IPS-15b (cell line): Measurements from ENCODE around the gene EML1.

Experiments used
- H3K27me3 ChIP-seq: one replicate; pipeline ENCODE4 v1.6.1; 2013; ENCODE audit warnings: low read length; ENCODE audit not compliant: control insufficient read depth, insufficient read depth
- H3K36me3 ChIP-seq: one replicate; pipeline ENCODE4 v1.6.1; 2013; ENCODE audit warnings: low read length; ENCODE audit not compliant: control insufficient read depth, insufficient read depth
- H3K4me1 ChIP-seq: one replicate; pipeline ENCODE4 v1.6.1; 2013; ENCODE audit warnings: mild to moderate bottlenecking, low read length; ENCODE audit not compliant: control insufficient read depth, insufficient read depth
- H3K4me3 ChIP-seq: one replicate; pipeline ENCODE4 v1.5.1; 2013; ENCODE audit warnings: low read depth, low read length
- H3K9ac ChIP-seq: one replicate; pipeline ENCODE4 v1.6.1; 2013; ENCODE audit warnings: low read depth, mild to moderate bottlenecking, low read length
- H3K9me3 ChIP-seq: one replicate; pipeline ENCODE4 v1.6.1; 2013; ENCODE audit warnings: mild to moderate bottlenecking, low read length; ENCODE audit not compliant: control insufficient read depth, insufficient read depth

Gene EML1

GRCh38 chr14:99989032-99989431 is 195.8 kb downstream of the EML1 start:
- Histone ChIP-seq H3K9me3 (no peaks in the 10 kb centered on the region), H3K4me3 (no peak overlapping the region)

DNA sequence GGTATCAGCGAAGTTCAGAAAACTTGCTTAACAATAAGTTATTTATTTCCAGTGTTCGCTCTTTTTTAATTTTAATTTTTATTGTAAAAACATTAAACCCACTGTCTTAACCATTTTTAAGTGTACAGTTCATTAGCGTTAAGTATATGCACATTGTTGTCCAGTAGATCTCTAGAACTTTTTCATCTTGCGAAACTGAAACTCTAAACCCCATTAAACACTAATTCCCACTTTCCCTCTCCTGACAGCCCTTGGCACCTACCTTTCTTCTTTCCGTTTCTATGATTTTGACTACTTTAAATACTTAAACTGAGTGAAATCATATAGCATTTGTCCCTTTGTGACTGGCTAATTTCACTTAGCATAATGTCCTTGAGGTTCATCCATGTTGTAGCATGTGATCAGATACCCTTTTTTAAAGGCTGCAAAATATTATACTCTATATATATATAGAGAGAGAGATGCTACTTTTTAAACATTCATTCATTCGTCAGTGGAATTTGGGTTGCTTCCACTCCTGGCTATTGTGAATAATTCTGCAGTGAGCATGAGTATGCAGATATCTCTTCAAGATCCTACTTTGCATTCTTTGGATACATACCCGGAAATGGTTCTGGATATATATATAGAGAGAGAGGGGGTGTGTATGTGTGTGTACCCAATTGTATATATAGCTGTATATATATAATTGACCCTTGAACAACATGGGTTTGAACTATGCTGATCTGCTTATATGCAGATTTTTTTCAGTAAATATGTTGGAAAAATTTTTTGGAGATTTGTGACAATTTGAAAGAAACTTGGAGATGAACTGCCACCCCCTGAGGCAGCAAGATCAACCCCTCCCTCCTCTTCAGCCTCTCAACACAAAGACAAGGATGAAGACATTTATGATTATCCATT is 197.3 kb downstream of the EML1 start:
- no peak overlapping the region for H3K9ac ChIP-seq
- H3K27me3 ChIP-seq = no peaks in the 10 kb centered on the region
- H3K9me3 ChIP-seq = no peaks in the 10 kb centered on the region
- no peaks in the 10 kb centered on the region for H3K36me3 ChIP-seq
- no peaks in the 10 kb centered on the region for H3K4me1 ChIP-seq
- H3K4me3 ChIP-seq = no peak overlapping the region

More at GRCh38 chr14:99989032-99989431, 195.8 kb downstream of the EML1 start:
- H3K4me1 ChIP-seq = no peaks in the 10 kb centered on the region
- no peak overlapping the region for H3K9ac ChIP-seq
- H3K36me3 ChIP-seq = no peaks in the 10 kb centered on the region
- H3K27me3 ChIP-seq = no peaks in the 10 kb centered on the region

GRCh38 chr14:99991331-99991730 is 198.1 kb downstream of the EML1 start:
- H3K4me1 ChIP-seq = no peaks in the 10 kb centered on the region
- H3K4me3 ChIP-seq = no peak overlapping the region
- H3K9me3 ChIP-seq = no peaks in the 10 kb centered on the region
- H3K9ac ChIP-seq = no peak overlapping the region
- H3K27me3 ChIP-seq = no peaks in the 10 kb centered on the region
- no peaks in the 10 kb centered on the region for H3K36me3 ChIP-seq
